Activated CD4-positive, CD25-positive, alpha-beta regulatory T cell treated with anti-CD3 and anti-CD28 coated beads, Interleukin-2, amount 50 U/mL, for 16 hours (primary cell): ENCODE measurements around the gene MAP4K4.

Experiments
- DNase-seq: peaks from one replicate; pipeline ENCODE4 v3.0.0-alpha.2; 2020; ENCODE audit warnings: low read depth, low spot score

MAP4K4 gene

GRCh38 chr2:101870444-101870843 is 172.9 kb downstream of the MAP4K4 start:
- no peak for DNase-seq

GRCh38 chr2:101871480-101871879 is 174.0 kb downstream of the MAP4K4 start:
- no peak for DNase-seq

- no peak for DNase-seq
Measured at GRCh38 chr2:101872480-101872879, 175.0 kb downstream of the MAP4K4 start.

- DNase-seq, result no peak
Measured at GRCh38 chr2:101873543-101873942, 176.0 kb downstream of the MAP4K4 start.

- no peak for DNase-seq
Measured at GRCh38 chr2:101874069-101874468, 176.6 kb downstream of the MAP4K4 start.

- DNase-seq, result no peak
Measured at GRCh38 chr2:101879466-101879865, 182.0 kb downstream of the MAP4K4 start.

- DNase-seq, result no peak
Measured at GRCh38 chr2:101881131-101881530, 183.6 kb downstream of the MAP4K4 start.

- DNase-seq, result no peak
Measured at GRCh38 chr2:101882769-101883307, 185.3 kb downstream of the MAP4K4 start.

- DNase-seq, result no peak
Measured at GRCh38 chr2:101883860-101884259, 186.4 kb downstream of the MAP4K4 start.

GRCh38 chr2:101884423-101884822 is 186.9 kb downstream of the MAP4K4 start:
- no peak for DNase-seq

GRCh38 chr2:101887328-101887727 is 189.8 kb downstream of the MAP4K4 start:
- DNase-seq, result no peak

GRCh38 chr2:101889460-101890098 is 192.1 kb downstream of the MAP4K4 start:
- no peak for DNase-seq

GRCh38 chr2:101892377-101892776 is 194.9 kb downstream of the MAP4K4 start:
- DNase-seq, result no peak

GRCh38 chr2:101893681-101894381 is 196.3 kb downstream of the MAP4K4 start:
- no peak for DNase-seq

GRCh38 chr2:101895039-101895438 is 197.5 kb downstream of the MAP4K4 start:
- no peak for DNase-seq

GRCh38 chr2:101895819-101896322 is 198.4 kb downstream of the MAP4K4 start:
- no peak for DNase-seq

GRCh38 chr2:101897301-101897700 is 199.8 kb downstream of the MAP4K4 start:
- DNase-seq, result no peak

- DNase-seq, result no peak
Measured at GRCh38 chr2:101899265-101899664, 201.8 kb downstream of the MAP4K4 start.

GRCh38 chr2:101899871-101900270 is 202.4 kb downstream of the MAP4K4 start:
- no peak for DNase-seq

- no peak for DNase-seq
Measured at GRCh38 chr2:101900375-101900774, 202.9 kb downstream of the MAP4K4 start.

- DNase-seq, result no peak
Measured at GRCh38 chr2:101901241-101901640, 203.7 kb downstream of the MAP4K4 start.

GRCh38 chr2:101902169-101902568 is 204.7 kb downstream of the MAP4K4 start:
- DNase-seq, result no peak

GRCh38 chr2:101904916-101905315 is 207.4 kb downstream of the MAP4K4 start:
- DNase-seq, result no peak
